Sigmoid colon (tissue), 7 donors: ENCODE data around the gene CACNA1C. TPM values are rescaled to one million over a fixed set of nuclear protein-coding genes. Genes with fewer than 3 reads are reported as not detected.

ENCODE experiments used
- DNase-seq: peaks from one replicate; pipeline ENCODE4 v3.0.0-alpha.2; 2019
- H3K27ac ChIP-seq, 4 donors: fragments of 200-600 bp; sonication (generic); one replicate each; pipeline ENCODE4 v1.5.1; 2016 to 2019; ENCODE audit warnings: mild to moderate bottlenecking in 1 of 4
- H3K27me3 ChIP-seq, 3 donors: fragments of 200-600 bp; sonication (generic); one replicate each; pipeline ENCODE4 v1.5.1; 2019; ENCODE audit warnings: mild to moderate bottlenecking in 1 of 3
- H3K36me3 ChIP-seq, 4 donors: fragments of 200-600 bp; sonication (generic); one replicate each; pipeline ENCODE4 v1.5.1; 2016 to 2019
- H3K4me1 ChIP-seq, 4 donors: fragments of 200-600 bp; sonication (generic); one replicate each; pipeline ENCODE4 v1.5.1; 2017 to 2019
- H3K4me3 ChIP-seq, 4 donors: fragments of 200-600 bp; sonication (generic); one replicate each; pipeline ENCODE4 v1.5.1; 2017 to 2019; ENCODE audit warnings: mild to moderate bottlenecking in 2 of 4, moderate library complexity in 1 of 4
- H3K9me3 ChIP-seq, 4 donors: fragments of 200-600 bp in 3 of 4; sonication (generic) in 3 of 4; one replicate each; pipeline versions ENCODE4 v1.5.1 to v1.6.1; 2013 to 2019
- EP300 ChIP-seq, 4 donors: sonication (generic); formaldehyde crosslinking; IDR thresholded peaks; one replicate each; pipeline ENCODE4 v1.6.1; 2017; ENCODE audit warnings: antibody characterized with exemption in 4 of 4
- POLR2A ChIP-seq, 2 donors: fragments of 450-650 bp; IDR thresholded peaks; one replicate each; pipeline ENCODE4 v1.6.1; 2016; ENCODE audit warnings: antibody characterized with exemption in 2 of 2, mild to moderate bottlenecking in 2 of 2, moderate library complexity in 2 of 2
- POLR2AphosphoS5 ChIP-seq, 4 donors: sonication (generic); formaldehyde crosslinking; IDR thresholded peaks; one replicate each; pipeline ENCODE4 v1.6.1; 2017; ENCODE audit warnings: antibody characterized with exemption in 4 of 4
- WGBS, 2 donors: extraction: QIAGEN DNeasy Blood & Tissue Kit; methylation state at CpG; one replicate each; pipeline ENCODE4 v1.1.7; 2013; 5-methylcytosine and 5-hydroxymethylcytosine counted together
- intact Hi-C: fragments of 100-400 bp; cut with DNase I; formaldehyde crosslinking; loops from one replicate; pipeline ENCODE4 v1.15.1; 2023
- polyA plus RNA-seq, 3 donors: library from polyadenylated mRNA; stranded (reverse); fragments of 200-250 nt; gene quantifications; one replicate each; pipeline ENCODE4 v1.2.3, GENCODE V29; 2013
- total RNA-seq, 4 donors: library from RNA; depleted of rRNA; stranded (reverse); fragments of >200 nt; gene quantifications; one replicate each; pipeline ENCODE4 v1.1.0, GENCODE V29; 2016
- TF ChIP-seq, protein P1 (sequence below), 4 experiments: fragments of 450-650 bp in 3 of 4; fragments of 200-600 bp in 1 of 4; IDR thresholded peaks; one replicate each; pipeline ENCODE4 v1.5.1; 2016 to 2019; ENCODE audit warnings: antibody characterized with exemption in 4 of 4, mild to moderate bottlenecking in 3 of 4, moderate library complexity in 2 of 4
- donor health status: healthy with polysubstance abuse.
- donor health status: Bipolar disorder and iron deficiency.
- donor health status: healthy.

Gene CACNA1C
- total and polyA plus RNA-seq, 7 donors, result 0.46 to 213 (median 62.0) TPM

DNA sequence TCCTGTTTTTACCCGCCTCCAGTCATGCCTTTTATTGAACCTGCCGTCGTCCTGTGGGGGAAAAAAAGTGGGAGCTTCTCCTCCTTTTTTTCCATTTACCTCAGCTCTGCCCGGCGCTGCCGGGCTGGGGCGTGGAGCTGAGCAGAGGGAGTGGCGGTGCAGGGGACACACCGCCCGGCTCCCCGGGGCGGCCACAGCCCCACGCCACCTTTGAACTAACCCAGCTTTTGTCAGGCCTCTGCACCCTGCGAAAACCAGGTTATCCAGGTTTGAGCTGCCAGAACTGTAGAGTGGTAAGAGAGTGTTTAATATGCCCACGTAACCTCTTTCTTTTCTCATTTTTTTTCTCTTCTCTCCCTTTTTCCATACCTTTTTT is 581.0 kb downstream of the CACNA1C start:
- Histone ChIP-seq H3K27ac (no peak overlapping the region), H3K9me3 (no peaks in the 10 kb centered on the region), H3K36me3 (peaks cover 10 to 63% (median 21%) of the 10 kb centered on the region in 4 donors), H3K27me3 (no peaks in the 10 kb centered on the region), H3K4me1 (no peaks in the 10 kb centered on the region), H3K4me3 (no peak overlapping the region)
- WGBS, 2 donors, result 18 to 71% methylated on average over 15 of the region's 15 CpGs
- peak; percentile 25 for DNase-seq
- TF ChIP-seq, protein P1, sequence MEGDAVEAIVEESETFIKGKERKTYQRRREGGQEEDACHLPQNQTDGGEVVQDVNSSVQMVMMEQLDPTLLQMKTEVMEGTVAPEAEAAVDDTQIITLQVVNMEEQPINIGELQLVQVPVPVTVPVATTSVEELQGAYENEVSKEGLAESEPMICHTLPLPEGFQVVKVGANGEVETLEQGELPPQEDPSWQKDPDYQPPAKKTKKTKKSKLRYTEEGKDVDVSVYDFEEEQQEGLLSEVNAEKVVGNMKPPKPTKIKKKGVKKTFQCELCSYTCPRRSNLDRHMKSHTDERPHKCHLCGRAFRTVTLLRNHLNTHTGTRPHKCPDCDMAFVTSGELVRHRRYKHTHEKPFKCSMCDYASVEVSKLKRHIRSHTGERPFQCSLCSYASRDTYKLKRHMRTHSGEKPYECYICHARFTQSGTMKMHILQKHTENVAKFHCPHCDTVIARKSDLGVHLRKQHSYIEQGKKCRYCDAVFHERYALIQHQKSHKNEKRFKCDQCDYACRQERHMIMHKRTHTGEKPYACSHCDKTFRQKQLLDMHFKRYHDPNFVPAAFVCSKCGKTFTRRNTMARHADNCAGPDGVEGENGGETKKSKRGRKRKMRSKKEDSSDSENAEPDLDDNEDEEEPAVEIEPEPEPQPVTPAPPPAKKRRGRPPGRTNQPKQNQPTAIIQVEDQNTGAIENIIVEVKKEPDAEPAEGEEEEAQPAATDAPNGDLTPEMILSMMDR (IDR thresholded peaks at IDR 0.05), result no peak
- intact Hi-C loops, result no loop called here

DNA sequence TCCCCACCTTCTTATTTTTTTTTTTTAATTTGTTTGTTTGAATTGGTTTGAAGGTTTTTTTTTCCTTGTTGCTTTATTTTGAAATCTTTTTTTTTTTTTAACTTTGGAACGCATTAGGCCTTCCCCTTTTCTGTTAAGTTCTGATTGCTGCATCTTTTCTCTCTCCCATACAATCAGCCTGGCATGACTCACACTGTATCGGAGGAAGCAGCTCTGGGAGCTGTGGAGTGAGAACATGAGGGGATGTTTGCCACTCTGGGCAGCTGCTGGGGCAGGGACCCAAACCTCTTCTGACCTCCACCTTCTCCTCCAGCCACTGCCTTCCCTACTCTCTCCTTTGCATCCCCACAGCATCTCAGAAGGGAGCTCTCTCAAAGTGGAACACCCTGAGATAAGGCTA is 581.7 kb downstream of the CACNA1C start:
- no peaks in the 10 kb centered on the region for H3K27me3 ChIP-seq
- 48 to 84% methylated on average over 2 of the region's 2 CpGs for WGBS, 2 donors
- TF ChIP-seq, protein P1 (IDR thresholded peaks at IDR 0.05), result no peak
- TF ChIP-seq EP300 (IDR thresholded peaks at IDR 0.05) (no peak), POLR2A (IDR thresholded peaks at IDR 0.05) (no peak), POLR2AphosphoS5 (IDR thresholded peaks at IDR 0.05) (no peak)
- no peak for DNase-seq
- H3K27ac ChIP-seq, result no peak overlapping the region
- H3K9me3 ChIP-seq, result no peaks in the 10 kb centered on the region
- intact Hi-C loops, result no loop called here
- no peak overlapping the region for H3K4me3 ChIP-seq
- H3K36me3 ChIP-seq, result peaks cover 9 to 59% (median 21%) of the 10 kb centered on the region in 4 donors
- peaks cover 0 to 2% (median 0%) of the 10 kb centered on the region in 4 donors for H3K4me1 ChIP-seq

GRCh38 chr12:2636741-2637340 is 584.1 kb downstream of the CACNA1C start:
- Histone ChIP-seq H3K27me3 (no peaks in the 10 kb centered on the region), H3K9me3 (no peaks in the 10 kb centered on the region), H3K4me1 (peaks cover 0 to 23% (median 14%) of the 10 kb centered on the region in 4 donors), H3K36me3 (peaks cover 6 to 49% (median 17%) of the 10 kb centered on the region in 4 donors), H3K4me3 (no peak overlapping the region), H3K27ac (no peak overlapping the region)
- 73 to 81% methylated on average over 7 of the region's 7 CpGs for WGBS, 2 donors
- intact Hi-C loops, result no loop called here
- DNase-seq, result peak; percentile 33
- TF ChIP-seq POLR2A (IDR thresholded peaks at IDR 0.05) (no peak), POLR2AphosphoS5 (IDR thresholded peaks at IDR 0.05) (no peak), EP300 (IDR thresholded peaks at IDR 0.05) (no peak)
- TF ChIP-seq, protein P1 (IDR thresholded peaks at IDR 0.05), result no peak

- Histone ChIP-seq H3K4me1 (peaks cover 0 to 23% (median 14%) of the 10 kb centered on the region in 4 donors), H3K9me3 (no peaks in the 10 kb centered on the region), H3K36me3 (peaks cover 6 to 44% (median 17%) of the 10 kb centered on the region in 4 donors), H3K27ac (no peak overlapping the region), H3K27me3 (no peaks in the 10 kb centered on the region), H3K4me3 (no peak overlapping the region)
- DNase-seq, result peak; percentile 27
- intact Hi-C loops, result no loop called here
- WGBS, 2 donors, result 88 to 95% methylated on average over 8 of the region's 8 CpGs
- TF ChIP-seq POLR2AphosphoS5 (IDR thresholded peaks at IDR 0.05) (no peak), POLR2A (IDR thresholded peaks at IDR 0.05) (no peak), EP300 (IDR thresholded peaks at IDR 0.05) (no peak)
- TF ChIP-seq, protein P1 (IDR thresholded peaks at IDR 0.05), result no peak
These were observed 584.6 kb downstream of the CACNA1C start for GRCh38 chr12:2637371-2637770.
